SKM-1 (cell line): ENCODE results near the gene SIDT2.

Experiments used
- DNase-seq: peaks from one replicate; lab custom pipeline; 2025; ENCODE audit not compliant: unreplicated experiment; lab: John Stamatoyannopoulos, UW

SIDT2 gene

GRCh38 chr11:117220999-117221774 is 42.6 kb downstream of the SIDT2 start:
- DNase-seq, result no peak

GRCh38 chr11:117221775-117222517 is 43.4 kb downstream of the SIDT2 start:
- no peak for DNase-seq

GRCh38 chr11:117222991-117223740 is 44.6 kb downstream of the SIDT2 start:
- DNase-seq, result no peak

GRCh38 chr11:117223741-117224689 is 45.5 kb downstream of the SIDT2 start:
- no peak for DNase-seq

GRCh38 chr11:117225553-117226170 is 47.1 kb downstream of the SIDT2 start:
- no peak for DNase-seq

GRCh38 chr11:117226388-117227385 is 48.1 kb downstream of the SIDT2 start:
- DNase-seq, result peak; percentile 88

GRCh38 chr11:117228091-117228490 is 49.5 kb downstream of the SIDT2 start:
- DNase-seq, result no peak

GRCh38 chr11:117229411-117229810 is 50.9 kb downstream of the SIDT2 start:
- no peak for DNase-seq

GRCh38 chr11:117229931-117230285 is 51.4 kb downstream of the SIDT2 start:
- DNase-seq, result no peak

GRCh38 chr11:117230286-117230961 is 51.9 kb downstream of the SIDT2 start:
- DNase-seq, result no peak

GRCh38 chr11:117230999-117231841 is 52.7 kb downstream of the SIDT2 start:
- no peak for DNase-seq

- no peak for DNase-seq
Observed at GRCh38 chr11:117231842-117232091, 53.2 kb downstream of the SIDT2 start, which contains the start of gene PCSK7. Gene PCSK7, minus strand, starts transcription at chr11:117232073. Its CDS starts 2,229 bp downstream, at chr11:117229844.

- DNase-seq, result peak; percentile 58
Observed at GRCh38 chr11:117232092-117232878, 53.7 kb downstream of the SIDT2 start, which contains the start of gene RNF214. Gene RNF214, plus strand, starts transcription at chr11:117232671. Its CDS starts 1,602 bp downstream, at chr11:117234273.

- DNase-seq, result no peak
Observed at GRCh38 chr11:117232911-117233409, 54.4 kb downstream of the SIDT2 start.

- DNase-seq, result no peak
Observed at GRCh38 chr11:117238221-117238620, 59.7 kb downstream of the SIDT2 start.

GRCh38 chr11:117239295-117239694 is 60.8 kb downstream of the SIDT2 start:
- DNase-seq, result no peak
